ENCODE results near the gene PKMYT1. TPM values are rescaled to one million over a fixed set of nuclear protein-coding genes. Genes with fewer than 3 reads are reported as not detected.

PKMYT1 gene
- total RNA-seq, result 1 to 10 TPM; 3.1 to 7.2 TPM
- 10 to 100 TPM; 20.0 to 32.6 TPM for polyA plus RNA-seq (ENCODE audit: insufficient read length in 2 of 2)
- long read RNA-seq, donor 1, partial matches to known transcripts, result 0 of 2 reads
- long read RNA-seq, donor 1, other reads (novel, unspliced or antisense), result 0 of 2 reads
- long read RNA-seq, donor 2, partial matches to known transcripts, result 0 of 2 reads
- long read RNA-seq, donor 2, other reads (novel, unspliced or antisense), result 0 of 2 reads
- long read RNA-seq, donor 3, partial matches to known transcripts, result 16 of 17 reads
- long read RNA-seq, donor 3, other reads (novel, unspliced or antisense), result 0 of 17 reads
- long read RNA-seq, donor 4, partial matches to known transcripts, result 8 of 12 reads
- long read RNA-seq, donor 4, other reads (novel, unspliced or antisense), result 0 of 12 reads

DNA sequence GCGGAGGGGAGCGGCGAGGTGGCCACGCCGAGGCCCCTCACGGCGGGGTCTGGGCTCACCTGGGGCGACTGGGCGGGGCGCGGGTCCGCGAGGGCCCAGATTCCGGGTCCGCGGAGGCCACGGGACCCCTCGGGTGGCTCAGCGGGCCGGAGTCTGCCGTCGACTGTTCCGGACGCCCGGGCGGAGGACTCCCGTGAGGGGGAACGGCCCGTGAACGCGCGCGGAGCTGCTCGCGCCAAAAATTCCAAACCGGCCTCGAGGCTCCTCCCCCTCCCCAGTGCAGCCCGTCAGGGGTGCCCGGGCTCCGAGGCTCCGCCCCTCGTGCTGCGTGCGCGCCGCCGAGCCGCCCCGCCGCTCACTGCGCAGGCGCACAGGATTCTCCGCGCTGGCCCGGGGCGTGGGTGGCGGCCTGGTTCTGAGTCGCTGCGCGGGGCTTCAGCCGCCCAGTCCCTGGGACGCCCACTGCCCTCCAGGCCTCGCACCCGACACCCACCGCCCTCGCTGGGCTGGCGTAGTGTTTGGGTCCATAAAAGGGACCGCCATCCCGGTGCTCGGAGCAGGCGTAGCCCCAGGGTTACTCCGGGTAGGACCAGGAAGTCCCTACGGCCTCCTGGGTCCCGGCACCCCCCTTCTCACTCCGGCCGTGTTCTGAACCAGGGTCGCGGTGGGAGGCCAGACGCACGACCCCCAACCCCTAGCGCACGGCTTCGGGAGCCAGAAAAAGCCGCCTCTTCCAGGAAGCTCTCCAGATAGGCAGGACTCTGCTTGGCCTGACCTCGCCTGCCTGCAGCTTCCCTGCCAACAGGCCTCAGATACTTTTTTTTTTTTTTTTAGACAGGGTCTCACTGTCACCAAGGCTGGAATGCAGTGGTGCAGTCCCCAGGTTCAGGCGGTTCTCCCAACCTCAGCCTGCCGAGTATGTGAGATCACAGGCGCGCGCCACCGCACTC, at the start of gene PKMYT1:
TSS of gene PKMYT1 (minus strand) at position 220 of the 950 bp plus-strand sequence. CDS start 789 bp downstream, outside the sequence.
- peak; percentile 72 to 97 (median 88) for DNase-seq (ENCODE audit: low read depth in 4 of 6, low spot score in 6 of 6)
- Histone ChIP-seq H3K4me1 (ENCODE audit: control insufficient read depth, insufficient read depth, low read length) (peaks cover 63% of the 10 kb centered on the region), H3K27me3 (ENCODE audit: control insufficient read depth, insufficient read depth, low read length) (peaks cover 4% of the 10 kb centered on the region), H3K4me3 (ENCODE audit: low read depth, low read length) (peak within 1 kb of the TSS; percentile 74), H3K9me3 (ENCODE audit: control insufficient read depth, insufficient read depth, low read length) (no peaks in the 10 kb centered on the region), H3K36me3 (ENCODE audit: control insufficient read depth, insufficient read depth, low read length) (peaks cover 14% of the 10 kb centered on the region), H3K27ac (ENCODE audit: low read depth, low read length) (peak within 1 kb of the TSS; percentile 58)
- 2% methylated on average over 87 of the region's 91 CpGs for WGBS (ENCODE audit: insufficient coverage)

- Histone ChIP-seq H3K27me3 (ENCODE audit: control insufficient read depth, insufficient read depth, low read length) (peaks cover 57% of the 10 kb centered on the region), H3K4me1 (ENCODE audit: control insufficient read depth, insufficient read depth, low read length) (peaks cover 20% of the 10 kb centered on the region), H3K36me3 (ENCODE audit: control insufficient read depth, insufficient read depth, low read length) (peaks cover 17% of the 10 kb centered on the region), H3K27ac (ENCODE audit: low read depth, low read length) (no peak overlapping the region), H3K4me3 (ENCODE audit: low read depth, low read length) (no peak overlapping the region), H3K9me3 (ENCODE audit: control insufficient read depth, insufficient read depth, low read length) (no peaks in the 10 kb centered on the region)
- DNase-seq (ENCODE audit: low read depth in 4 of 6, low spot score in 6 of 6), result peak in 1 of 6 donors; percentile 12
- 13% methylated on average over 58 of the region's 59 CpGs for WGBS (ENCODE audit: insufficient coverage)
These were observed 49.4 kb upstream of the PKMYT1 start for GRCh38 chr16:3029491-3030221.

DNA sequence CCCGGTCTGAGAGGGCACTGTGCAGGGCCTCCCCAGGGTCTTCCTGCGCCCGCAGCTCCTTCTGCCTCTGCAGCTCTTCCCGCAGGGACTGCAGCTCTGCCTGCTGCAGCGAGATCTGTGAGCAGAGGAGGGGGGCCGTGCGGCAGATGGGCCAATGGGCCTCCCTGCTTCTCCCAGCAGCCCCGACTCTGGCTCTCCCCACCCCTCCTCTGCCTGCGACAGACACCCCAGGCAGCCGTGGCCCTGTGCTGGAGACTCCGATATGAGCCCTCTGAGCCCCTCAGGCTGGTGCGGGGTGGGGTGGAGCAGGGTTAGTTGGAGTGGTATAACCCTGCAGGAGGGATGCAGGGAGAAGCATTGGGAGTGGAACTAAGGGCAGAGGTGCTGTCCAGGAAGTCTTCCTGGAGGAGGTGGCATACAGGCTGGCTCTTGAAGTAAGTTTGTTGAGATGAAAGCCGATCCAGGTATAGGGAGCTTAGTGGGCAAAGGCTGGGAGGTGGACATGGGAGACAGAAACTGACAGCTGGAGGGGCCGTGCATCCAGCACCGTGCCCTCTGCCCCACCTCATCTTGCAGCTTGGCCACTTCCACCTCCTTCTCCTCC, 48.6 kb upstream of the PKMYT1 start:
- DNase-seq (ENCODE audit: low read depth in 4 of 6, low spot score in 6 of 6), result peak in 1 of 6 donors; percentile 20
- Histone ChIP-seq H3K27me3 (ENCODE audit: control insufficient read depth, insufficient read depth, low read length) (peaks cover 50% of the 10 kb centered on the region), H3K4me1 (ENCODE audit: control insufficient read depth, insufficient read depth, low read length) (peaks cover 24% of the 10 kb centered on the region), H3K9me3 (ENCODE audit: control insufficient read depth, insufficient read depth, low read length) (no peaks in the 10 kb centered on the region), H3K27ac (ENCODE audit: low read depth, low read length) (no peak overlapping the region), H3K36me3 (ENCODE audit: control insufficient read depth, insufficient read depth, low read length) (peaks cover 17% of the 10 kb centered on the region), H3K4me3 (ENCODE audit: low read depth, low read length) (no peak overlapping the region)
- WGBS (ENCODE audit: insufficient coverage), result 30% methylated on average over 8 of the region's 15 CpGs

DNA sequence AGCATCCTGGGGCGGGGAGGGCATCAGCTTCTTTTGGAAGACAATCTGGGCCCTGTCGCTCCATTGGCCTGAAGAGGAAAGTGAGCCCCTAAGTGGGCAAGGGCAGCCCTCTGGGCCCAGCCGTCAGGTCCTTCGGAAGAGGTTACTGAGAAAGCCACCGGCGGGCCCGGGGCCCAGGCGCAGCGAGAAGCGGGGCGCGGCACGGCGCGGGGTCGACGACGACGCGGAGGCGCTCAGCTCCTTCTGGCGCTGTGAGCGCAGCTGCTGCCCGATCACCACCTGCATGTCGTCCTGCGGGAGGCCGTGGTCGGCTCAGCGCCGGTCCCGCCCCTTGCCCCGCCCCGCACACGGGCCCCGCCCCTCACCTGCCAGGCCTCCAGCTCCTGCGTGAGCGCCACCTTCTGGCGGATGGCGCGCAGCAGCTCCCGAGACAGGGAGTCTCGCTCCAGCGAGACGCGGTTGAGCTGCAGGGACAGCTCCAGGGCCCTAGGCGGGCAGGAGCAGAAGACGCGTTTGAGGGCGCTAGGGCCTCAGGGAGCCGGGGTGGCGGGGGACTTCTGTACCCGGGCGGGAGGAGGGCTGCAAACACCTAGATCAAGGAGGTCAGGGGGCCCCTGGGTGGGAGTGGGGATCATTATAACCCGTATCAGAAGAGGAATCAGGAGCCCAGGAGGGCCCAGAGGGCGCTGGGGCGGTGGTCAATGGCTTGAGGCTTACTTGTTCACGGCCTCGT, 47.9 kb upstream of the PKMYT1 start:
- 5% methylated on average over 58 of the region's 58 CpGs for WGBS (ENCODE audit: insufficient coverage)
- Histone ChIP-seq H3K4me1 (ENCODE audit: control insufficient read depth, insufficient read depth, low read length) (peaks cover 31% of the 10 kb centered on the region), H3K4me3 (ENCODE audit: low read depth, low read length) (no peak overlapping the region), H3K36me3 (ENCODE audit: control insufficient read depth, insufficient read depth, low read length) (peaks cover 20% of the 10 kb centered on the region), H3K27ac (ENCODE audit: low read depth, low read length) (no peak overlapping the region), H3K9me3 (ENCODE audit: control insufficient read depth, insufficient read depth, low read length) (no peaks in the 10 kb centered on the region), H3K27me3 (ENCODE audit: control insufficient read depth, insufficient read depth, low read length) (peaks cover 44% of the 10 kb centered on the region)
- peak in 4 of 6 donors; percentile 50 to 94 (median 82) for DNase-seq (ENCODE audit: low read depth in 4 of 6, low spot score in 6 of 6)

DNA sequence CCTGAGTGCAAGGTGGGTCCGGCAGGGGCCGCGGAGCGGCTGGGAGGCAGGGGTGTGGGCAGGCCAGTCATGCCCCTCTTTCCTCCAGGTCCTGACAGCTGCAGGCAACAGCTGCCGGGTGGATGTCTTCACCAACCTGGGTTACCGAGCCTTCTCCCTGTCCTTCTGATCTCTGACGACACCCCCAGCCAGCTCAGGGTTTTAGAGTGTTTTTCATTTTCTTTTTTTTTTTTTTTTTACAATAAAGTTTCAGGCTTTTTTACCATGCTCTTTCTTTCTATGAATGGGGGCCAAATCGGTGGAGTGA, 47.2 kb upstream of the PKMYT1 start:
- no peak for DNase-seq (ENCODE audit: low read depth in 4 of 6, low spot score in 6 of 6)
- Histone ChIP-seq H3K9me3 (ENCODE audit: control insufficient read depth, insufficient read depth, low read length) (no peaks in the 10 kb centered on the region), H3K36me3 (ENCODE audit: control insufficient read depth, insufficient read depth, low read length) (peaks cover 20% of the 10 kb centered on the region), H3K27me3 (ENCODE audit: control insufficient read depth, insufficient read depth, low read length) (peaks cover 39% of the 10 kb centered on the region), H3K4me1 (ENCODE audit: control insufficient read depth, insufficient read depth, low read length) (peaks cover 38% of the 10 kb centered on the region), H3K27ac (ENCODE audit: low read depth, low read length) (no peak overlapping the region), H3K4me3 (ENCODE audit: low read depth, low read length) (no peak overlapping the region)
- 93% methylated on average over 5 of the region's 8 CpGs for WGBS (ENCODE audit: insufficient coverage)

DNA sequence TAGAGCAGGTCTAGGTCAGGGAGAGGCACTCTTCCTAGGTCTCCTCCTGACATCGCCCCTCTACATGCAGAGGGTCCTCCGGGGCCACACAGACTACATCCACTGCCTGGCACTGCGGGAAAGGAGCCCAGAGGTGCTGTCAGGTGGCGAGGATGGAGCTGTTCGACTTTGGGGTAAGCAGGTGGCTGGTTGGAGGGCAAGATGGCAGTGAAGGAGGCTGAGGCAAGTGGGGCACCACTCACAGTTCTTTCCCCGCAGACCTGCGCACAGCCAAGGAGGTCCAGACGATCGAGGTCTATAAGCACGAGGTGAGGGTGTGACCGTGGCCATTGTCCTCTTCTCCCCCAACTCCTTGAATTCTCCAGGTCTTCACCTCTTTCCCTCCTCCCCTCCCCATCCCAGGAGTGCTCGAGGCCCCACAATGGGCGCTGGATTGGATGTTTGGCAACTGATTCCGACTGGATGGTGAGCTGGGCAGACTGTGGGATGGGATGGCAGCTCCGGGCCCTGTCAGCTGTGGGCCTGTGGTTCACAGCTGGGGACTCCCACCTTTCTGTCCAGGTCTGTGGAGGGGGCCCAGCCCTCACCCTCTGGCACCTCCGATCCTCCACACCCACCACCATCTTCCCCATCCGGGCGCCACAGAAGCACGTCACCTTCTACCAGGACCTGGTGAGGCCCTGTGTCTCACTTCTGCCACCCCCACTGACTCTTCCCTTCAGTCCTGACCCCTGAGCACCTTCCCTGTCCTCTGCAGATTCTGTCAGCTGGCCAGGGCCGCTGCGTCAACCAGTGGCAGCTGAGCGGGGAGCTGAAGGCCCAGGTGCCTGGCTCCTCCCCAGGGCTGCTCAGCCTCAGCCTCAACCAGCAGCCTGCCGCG, 46.6 kb upstream of the PKMYT1 start:
- peaks cover 44% of the 10 kb centered on the region for H3K4me1 ChIP-seq (ENCODE audit: control insufficient read depth, insufficient read depth, low read length)
- 93% methylated on average over 16 of the region's 24 CpGs for WGBS (ENCODE audit: insufficient coverage)
- peaks cover 21% of the 10 kb centered on the region for H3K36me3 ChIP-seq (ENCODE audit: control insufficient read depth, insufficient read depth, low read length)
- H3K9me3 ChIP-seq (ENCODE audit: control insufficient read depth, insufficient read depth, low read length), result no peaks in the 10 kb centered on the region
- no peak for DNase-seq (ENCODE audit: low read depth in 4 of 6, low spot score in 6 of 6)
- no peak overlapping the region for H3K27ac ChIP-seq (ENCODE audit: low read depth, low read length)
- peaks cover 33% of the 10 kb centered on the region for H3K27me3 ChIP-seq (ENCODE audit: control insufficient read depth, insufficient read depth, low read length)
- no peak overlapping the region for H3K4me3 ChIP-seq (ENCODE audit: low read depth, low read length)

GRCh38 chr16:3026003-3026378, 45.7 kb upstream of the PKMYT1 start:
- WGBS (ENCODE audit: insufficient coverage), result over 99% methylated on average over 7 of the region's 8 CpGs
- peaks cover 53% of the 10 kb centered on the region for H3K4me1 ChIP-seq (ENCODE audit: control insufficient read depth, insufficient read depth, low read length)
- H3K27me3 ChIP-seq (ENCODE audit: control insufficient read depth, insufficient read depth, low read length), result peaks cover 28% of the 10 kb centered on the region
- H3K4me3 ChIP-seq (ENCODE audit: low read depth, low read length), result no peak overlapping the region
- peaks cover 24% of the 10 kb centered on the region for H3K36me3 ChIP-seq (ENCODE audit: control insufficient read depth, insufficient read depth, low read length)
- H3K9me3 ChIP-seq (ENCODE audit: control insufficient read depth, insufficient read depth, low read length), result no peaks in the 10 kb centered on the region
- no peak for DNase-seq (ENCODE audit: low read depth in 4 of 6, low spot score in 6 of 6)
- no peak overlapping the region for H3K27ac ChIP-seq (ENCODE audit: low read depth, low read length)
